Lower leg skin (tissue), 3 donors: ENCODE data around the gene LRRC9.

Source experiments
- CTCF ChIP-seq, 3 donors: fragments of 450-650 bp; IDR thresholded peaks; one replicate each; pipeline ENCODE4 v1.5.1; 2016; ENCODE audit warnings: antibody characterized with exemption in 3 of 3, mild to moderate bottlenecking in 3 of 3, moderate library complexity in 2 of 3
- POLR2A ChIP-seq, 2 donors: fragments of 450-650 bp; IDR thresholded peaks; one replicate each; pipeline ENCODE4 v1.6.1; 2016 to 2017; ENCODE audit warnings: antibody characterized with exemption in 2 of 2, mild to moderate bottlenecking in 1 of 2, moderate library complexity in 1 of 2

GRCh38 chr14:59918824-59919569, 947 bp upstream of the LRRC9 start:
- TF ChIP-seq CTCF (IDR thresholded peaks at IDR 0.05) (no peak), POLR2A (IDR thresholded peaks at IDR 0.05) (no peak)
